Hepatocyte (in vitro differentiated cells): Measurements from ENCODE around the gene NFIA. TPM values are rescaled to one million over a fixed set of nuclear protein-coding genes. Genes with fewer than 3 reads are reported as not detected.

Experiments used
- DNase-seq: peaks from one replicate; pipeline ENCODE4 v3.0.0-alpha.2; 2016; ENCODE audit warnings: low spot score
- H2AFZ ChIP-seq: fragments of 200-600 bp; sonication (generic); 2 replicates; pipeline ENCODE4 v1.6.0; 2016; ENCODE audit warnings: antibody characterized with exemption, mild to moderate bottlenecking
- H3K27ac ChIP-seq: fragments of 200-600 bp; sonication (generic); 2 replicates; pipeline ENCODE4 v1.5.1; 2016; ENCODE audit warnings: mild to moderate bottlenecking
- H3K27me3 ChIP-seq: fragments of 200-600 bp; sonication (generic); 2 replicates; pipeline ENCODE4 v1.6.1; 2016
- H3K36me3 ChIP-seq: fragments of 200-600 bp; sonication (generic); replicated peaks from 2 replicates; pipeline ENCODE4 v1.5.1; 2016; ENCODE audit warnings: low read depth; ENCODE audit not compliant: insufficient read depth
- H3K4me1 ChIP-seq: fragments of 200-600 bp; sonication (generic); 2 replicates; pipeline ENCODE4 v1.5.1; 2016; ENCODE audit warnings: mild to moderate bottlenecking, moderate library complexity; ENCODE audit not compliant: insufficient read depth
- H3K4me2 ChIP-seq: fragments of 200-600 bp; sonication (generic); 2 replicates; pipeline ENCODE4 v1.6.0; 2016
- H3K4me3 ChIP-seq: fragments of 200-600 bp; sonication (generic); 2 replicates; pipeline ENCODE4 v1.5.1; 2016; ENCODE audit warnings: mild to moderate bottlenecking
- H3K79me2 ChIP-seq: fragments of 200-600 bp; sonication (generic); 2 replicates; pipeline ENCODE4 v1.6.0; 2017; ENCODE audit warnings: mild to moderate bottlenecking
- H3K9me2 ChIP-seq: fragments of 200-600 bp; sonication (generic); replicated peaks from 2 replicates; pipeline ENCODE4 v1.6.0; 2017; ENCODE audit warnings: mild to moderate bottlenecking; ENCODE audit not compliant: insufficient read depth
- H3K9me3 ChIP-seq: fragments of 200-600 bp; sonication (generic); 2 replicates; pipeline ENCODE4 v1.5.1; 2016; ENCODE audit warnings: low read depth, mild to moderate bottlenecking
- H4K20me1 ChIP-seq: fragments of 200-600 bp; sonication (generic); 2 replicates; pipeline ENCODE4 v1.6.0; 2016; ENCODE audit warnings: mild to moderate bottlenecking; ENCODE audit not compliant: insufficient read depth, poor library complexity, severe bottlenecking
- EZH2 ChIP-seq: fragments of 200-600 bp; sonication (generic); IDR thresholded peaks from 2 replicates; pipeline ENCODE4 v1.6.1; 2016; ENCODE audit warnings: antibody characterized with exemption, mild to moderate bottlenecking, borderline replicate concordance
- EZH2phosphoT487 ChIP-seq: fragments of 200-600 bp; sonication (generic); IDR thresholded peaks from one replicate; pipeline ENCODE4 v1.6.1; 2018; ENCODE audit warnings: antibody characterized with exemption, mild to moderate bottlenecking, low read depth, moderate library complexity; ENCODE audit not compliant: unreplicated experiment, severe bottlenecking
- WGBS: methylation state at CpG from one replicate; pipeline ENCODE4 v1.1.6; 2016; ENCODE audit warnings: low lambda C conversion rate; ENCODE audit errors: missing lambda C conversion rate; 5-methylcytosine and 5-hydroxymethylcytosine counted together
- polyA plus RNA-seq: library from polyadenylated mRNA; unstranded; fragments of >200 nt; fragmentation: Nextera tagmentation; extraction: Ambion mirVana; gene quantifications from 2 replicates; pipeline ENCODE4 v1.2.1, GENCODE V29; 2016
- total RNA-seq: library from RNA; depleted of rRNA; stranded (reverse); fragments of >200 nt; gene quantifications from 2 replicates; pipeline ENCODE4 v1.2.3, GENCODE V29; 2014
- TF ChIP-seq, protein P1 (sequence below): fragments of 200-600 bp; sonication (generic); IDR thresholded peaks from 2 replicates; pipeline ENCODE4 v1.5.1; 2016; ENCODE audit warnings: antibody characterized with exemption, mild to moderate bottlenecking; ENCODE audit not compliant: poor library complexity

Gene NFIA
- total and polyA plus RNA-seq, 2 experiments from 2014 or later, result 15.1 to 18.2 TPM

DNA sequence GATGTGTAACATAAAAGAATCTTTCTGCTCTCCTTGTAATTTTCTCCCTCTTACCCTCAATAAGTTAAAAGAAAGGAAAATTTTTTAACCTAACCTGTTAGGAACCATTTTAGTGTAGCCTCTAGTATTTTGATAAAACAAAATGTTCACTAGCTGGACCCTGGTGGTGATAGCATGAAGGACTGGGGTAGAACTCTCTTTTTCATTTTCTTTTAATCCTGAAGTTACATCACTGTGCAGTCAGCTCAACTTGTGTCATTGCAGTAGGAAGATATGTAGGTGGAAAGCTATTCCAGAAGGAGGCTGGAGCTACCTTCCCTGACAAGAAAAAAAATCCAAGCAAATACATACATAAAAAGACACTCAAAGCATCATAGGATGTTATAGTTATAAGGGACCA lies 39.3 kb downstream of the NFIA start:
- H3K27ac ChIP-seq, result peak overlapping the region; percentile 0
- H3K4me2 ChIP-seq, result peak overlapping the region; percentile 36

DNA sequence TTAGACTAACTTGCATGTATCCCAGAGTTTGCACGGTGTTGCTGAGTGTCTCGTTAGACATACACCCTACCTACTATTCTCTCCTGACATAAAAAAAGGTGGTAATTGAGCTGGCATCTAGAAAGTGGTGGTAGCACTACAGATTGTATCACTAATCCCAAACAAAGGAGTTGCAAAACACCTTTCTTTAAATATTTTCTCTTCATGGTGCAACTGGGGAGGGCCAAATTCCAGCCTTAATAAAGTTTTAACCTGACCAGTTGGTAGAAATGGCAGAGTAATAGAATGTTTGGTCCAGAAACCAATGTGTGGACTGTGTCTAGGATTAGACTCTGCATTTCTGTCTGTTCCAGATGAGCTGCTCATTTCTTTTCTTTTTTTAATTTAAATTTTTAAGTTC lies 40.0 kb downstream of the NFIA start:
- WGBS, result 71% methylated on average over 2 of the region's 2 CpGs
- H3K27ac ChIP-seq, result no peak overlapping the region
- H3K4me2 ChIP-seq, result peak overlapping the region; percentile 36
- no peak overlapping the region for H3K4me3 ChIP-seq
- no peak for DNase-seq
- H3K36me3 ChIP-seq, result no peaks in the 10 kb centered on the region
- no peaks in the 10 kb centered on the region for H3K9me3 ChIP-seq
- no peak overlapping the region for H2AFZ ChIP-seq
- no peaks in the 10 kb centered on the region for H3K27me3 ChIP-seq
- peaks cover 58% of the 10 kb centered on the region for H3K79me2 ChIP-seq
- no peaks in the 10 kb centered on the region for H4K20me1 ChIP-seq
- no peaks in the 10 kb centered on the region for H3K9me2 ChIP-seq
- no peak for TF ChIP-seq EZH2
- TF ChIP-seq EZH2phosphoT487, result no peak
- TF ChIP-seq, protein P1, sequence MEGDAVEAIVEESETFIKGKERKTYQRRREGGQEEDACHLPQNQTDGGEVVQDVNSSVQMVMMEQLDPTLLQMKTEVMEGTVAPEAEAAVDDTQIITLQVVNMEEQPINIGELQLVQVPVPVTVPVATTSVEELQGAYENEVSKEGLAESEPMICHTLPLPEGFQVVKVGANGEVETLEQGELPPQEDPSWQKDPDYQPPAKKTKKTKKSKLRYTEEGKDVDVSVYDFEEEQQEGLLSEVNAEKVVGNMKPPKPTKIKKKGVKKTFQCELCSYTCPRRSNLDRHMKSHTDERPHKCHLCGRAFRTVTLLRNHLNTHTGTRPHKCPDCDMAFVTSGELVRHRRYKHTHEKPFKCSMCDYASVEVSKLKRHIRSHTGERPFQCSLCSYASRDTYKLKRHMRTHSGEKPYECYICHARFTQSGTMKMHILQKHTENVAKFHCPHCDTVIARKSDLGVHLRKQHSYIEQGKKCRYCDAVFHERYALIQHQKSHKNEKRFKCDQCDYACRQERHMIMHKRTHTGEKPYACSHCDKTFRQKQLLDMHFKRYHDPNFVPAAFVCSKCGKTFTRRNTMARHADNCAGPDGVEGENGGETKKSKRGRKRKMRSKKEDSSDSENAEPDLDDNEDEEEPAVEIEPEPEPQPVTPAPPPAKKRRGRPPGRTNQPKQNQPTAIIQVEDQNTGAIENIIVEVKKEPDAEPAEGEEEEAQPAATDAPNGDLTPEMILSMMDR, result no peak
- H3K4me1 ChIP-seq, result peaks cover 37% of the 10 kb centered on the region

More for the DNA sequence above, 39.3 kb downstream of the NFIA start:
- H3K4me3 ChIP-seq, result no peak overlapping the region
- TF ChIP-seq, protein P1, result no peak
- TF ChIP-seq EZH2 (no peak), EZH2phosphoT487 (no peak)
- H3K4me1 ChIP-seq, result peaks cover 41% of the 10 kb centered on the region
- H4K20me1 ChIP-seq, result no peaks in the 10 kb centered on the region
- H3K79me2 ChIP-seq, result peaks cover 63% of the 10 kb centered on the region
- H3K9me2 ChIP-seq, result no peaks in the 10 kb centered on the region
- H3K9me3 ChIP-seq, result no peaks in the 10 kb centered on the region
- no peaks in the 10 kb centered on the region for H3K27me3 ChIP-seq
- H2AFZ ChIP-seq, result no peak overlapping the region
- no peaks in the 10 kb centered on the region for H3K36me3 ChIP-seq
- DNase-seq, result no peak

DNA sequence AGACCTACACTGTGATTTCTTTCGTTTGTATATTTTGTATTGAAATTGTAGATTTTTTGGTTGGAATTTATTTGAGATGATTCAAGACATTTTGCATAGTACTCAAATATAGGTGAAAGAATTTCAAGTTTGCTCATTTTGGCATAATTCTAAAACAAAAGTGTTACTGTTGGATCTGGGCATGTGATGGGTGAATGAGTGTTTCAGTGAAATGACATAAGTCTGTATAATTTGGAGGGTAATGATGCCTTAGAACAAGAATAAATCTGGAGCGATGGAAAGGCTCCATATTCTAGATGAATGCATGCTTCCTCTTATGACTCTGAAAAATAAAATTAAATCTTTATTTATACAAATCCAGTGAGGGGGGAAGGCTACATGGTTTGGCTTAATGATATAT lies 41.0 kb downstream of the NFIA start:
- Histone ChIP-seq H3K36me3 (no peaks in the 10 kb centered on the region), H3K79me2 (peaks cover 54% of the 10 kb centered on the region), H4K20me1 (no peaks in the 10 kb centered on the region), H3K9me3 (no peaks in the 10 kb centered on the region), H3K4me2 (no peak overlapping the region), H3K4me3 (no peak overlapping the region), H3K27me3 (no peaks in the 10 kb centered on the region), H3K27ac (no peak overlapping the region), H3K4me1 (peaks cover 37% of the 10 kb centered on the region), H3K9me2 (no peaks in the 10 kb centered on the region), H2AFZ (no peak overlapping the region)
- no peak for DNase-seq
- 90% methylated on average over 2 of the region's 2 CpGs for WGBS
- TF ChIP-seq EZH2, result no peak
- TF ChIP-seq, protein P1, result no peak
- TF ChIP-seq EZH2phosphoT487, result no peak

DNA sequence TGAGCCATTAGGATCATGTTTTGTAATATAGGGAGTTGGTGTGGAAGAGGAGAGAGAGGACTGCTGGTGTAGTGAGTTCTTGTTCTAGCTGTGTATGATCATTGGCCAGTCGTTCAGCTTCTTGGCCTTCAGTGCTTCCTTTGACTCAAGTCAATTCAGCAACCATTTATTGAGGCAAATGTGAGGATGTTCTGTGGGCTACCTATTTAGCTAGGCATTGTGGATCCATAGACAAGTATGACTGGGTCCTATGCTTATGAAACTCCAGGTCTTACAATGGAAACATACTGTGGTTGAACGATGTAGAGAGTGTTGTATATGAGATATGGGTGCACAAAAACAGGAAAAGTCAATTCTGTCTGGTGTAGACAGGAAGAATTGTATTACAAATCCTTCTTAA lies 41.7 kb downstream of the NFIA start:
- H3K9me2 ChIP-seq, result no peaks in the 10 kb centered on the region
- peaks cover 57% of the 10 kb centered on the region for H3K79me2 ChIP-seq
- H3K27ac ChIP-seq, result no peak overlapping the region
- no peak overlapping the region for H3K4me3 ChIP-seq
- H2AFZ ChIP-seq, result no peak overlapping the region
- no peaks in the 10 kb centered on the region for H4K20me1 ChIP-seq
- no peak for DNase-seq
- TF ChIP-seq EZH2 (no peak), EZH2phosphoT487 (no peak)
- TF ChIP-seq, protein P1, result no peak
- H3K9me3 ChIP-seq, result no peaks in the 10 kb centered on the region
- no peaks in the 10 kb centered on the region for H3K36me3 ChIP-seq
- H3K4me2 ChIP-seq, result no peak overlapping the region
- H3K27me3 ChIP-seq, result no peaks in the 10 kb centered on the region
- H3K4me1 ChIP-seq, result peaks cover 35% of the 10 kb centered on the region
- WGBS, result 92% methylated on average over 2 of the region's 2 CpGs
